Natural killer cell (primary cell): ENCODE results near the gene CLK1. TPM values are rescaled to one million over a fixed set of nuclear protein-coding genes. Genes with fewer than 3 reads are reported as not detected.
A peak's percentile ranks its signal among the peaks of the same experiment; 100 is the strongest.

ENCODE experiments used
- ATAC-seq, 3 donors: fragments of 150-1000 bp in 2 of 3; fragments of 200-7000 bp in 1 of 3; cut with Tn5 transposase; 1 replicate in 1 of 3; 2 replicates in 2 of 3; pipeline ENCODE4 v1.10.0; 2021; ENCODE audit warnings: mild to moderate bottlenecking in 2 of 3, moderate library complexity in 2 of 3
- DNase-seq, 2 donors: peaks; one replicate each; pipeline versions ENCODE4 v3.0.0 to v3.0.0-alpha.2; 2013 to 2021; ENCODE audit warnings: mixed read lengths in 1 of 2
- H3K27ac ChIP-seq: one replicate; pipeline ENCODE4 v1.5.1; 2013; ENCODE audit warnings: mild to moderate bottlenecking, low read length
- H3K27me3 ChIP-seq: one replicate; pipeline ENCODE4 v1.6.1; 2013; ENCODE audit warnings: low read length; ENCODE audit not compliant: control insufficient read depth, insufficient read depth
- H3K36me3 ChIP-seq: one replicate; pipeline ENCODE4 v1.6.1; 2013; ENCODE audit warnings: low read length; ENCODE audit not compliant: control insufficient read depth, insufficient read depth
- H3K4me1 ChIP-seq: one replicate; pipeline ENCODE4 v1.6.1; 2013; ENCODE audit warnings: low read length; ENCODE audit not compliant: control insufficient read depth, insufficient read depth
- H3K4me3 ChIP-seq: one replicate; pipeline ENCODE4 v1.5.1; 2013; ENCODE audit warnings: low read length
- H3K9me3 ChIP-seq: one replicate; pipeline ENCODE4 v1.6.1; 2013; ENCODE audit warnings: low read length; ENCODE audit not compliant: control insufficient read depth, insufficient read depth
- H3K27ac Mint-ChIP-seq, 2 donors: one replicate each; pipeline ENCODE4 v1.8.0; 2022; ENCODE audit warnings: mild to moderate bottlenecking in 2 of 2, mixed read lengths in 2 of 2, moderate library complexity in 1 of 2
- H3K27me3 Mint-ChIP-seq, 2 donors: one replicate each; pipeline ENCODE4 v1.8.0; 2022; ENCODE audit warnings: low read depth in 2 of 2, mixed read lengths in 2 of 2
- H3K36me3 Mint-ChIP-seq: one replicate; pipeline ENCODE4 v1.8.0; 2022; ENCODE audit warnings: mixed read lengths
- H3K4me1 Mint-ChIP-seq, 2 donors: one replicate each; pipeline ENCODE4 v1.8.0; 2022; ENCODE audit warnings: mixed read lengths in 2 of 2
- H3K4me3 Mint-ChIP-seq: one replicate; pipeline ENCODE4 v1.8.0; 2022; ENCODE audit warnings: mild to moderate bottlenecking, moderate library complexity, mixed read lengths
- H3K9me3 Mint-ChIP-seq, 2 donors: one replicate each; pipeline ENCODE4 v1.8.0; 2022; ENCODE audit warnings: mixed read lengths in 2 of 2
- WGBS: methylation state at CpG from one replicate; pipeline ENCODE4 v1.1.7; 2013; ENCODE audit warnings: missing lambda C conversion rate; ENCODE audit not compliant: insufficient coverage; 5-methylcytosine and 5-hydroxymethylcytosine counted together
- intact Hi-C: fragments of 100-400 bp; cut with micrococcal nuclease; formaldehyde crosslinking; loops from one replicate; pipeline ENCODE4 v1.14.2; 2022
- total RNA-seq, 4 donors: library from RNA; stranded (reverse); fragments of 120-200 nt in 1 of 4; gene quantifications; one replicate each; pipeline versions ENCODE4 v1.2.3 to v1.2.4, GENCODE V29; 2013 to 2022
- TF ChIP-seq, protein P1 (sequence below): fragments of 200-600 bp; IDR thresholded peaks from one replicate; pipeline ENCODE4 v1.8.0; 2022; ENCODE audit warnings: antibody characterized with exemption

The CLK1 gene
- total RNA-seq, 3 donors from 2014 or later (not counting 1 experiment from before 2014, with no cell fraction given), result 975 to 1,296 (median 1,070) TPM

- no peaks in the 10 kb centered on the region for H3K27me3 Mint-ChIP-seq
- H3K27me3 ChIP-seq, result no peaks in the 10 kb centered on the region
- H3K27ac ChIP-seq, result no peak overlapping the region
- no peak overlapping the region for H3K4me3 Mint-ChIP-seq
- H3K27ac Mint-ChIP-seq, result no peak overlapping the region
- H3K4me1 ChIP-seq, result no peaks in the 10 kb centered on the region
- no peak for ATAC-seq
- no peaks in the 10 kb centered on the region for H3K4me1 Mint-ChIP-seq
- TF ChIP-seq, protein P1, sequence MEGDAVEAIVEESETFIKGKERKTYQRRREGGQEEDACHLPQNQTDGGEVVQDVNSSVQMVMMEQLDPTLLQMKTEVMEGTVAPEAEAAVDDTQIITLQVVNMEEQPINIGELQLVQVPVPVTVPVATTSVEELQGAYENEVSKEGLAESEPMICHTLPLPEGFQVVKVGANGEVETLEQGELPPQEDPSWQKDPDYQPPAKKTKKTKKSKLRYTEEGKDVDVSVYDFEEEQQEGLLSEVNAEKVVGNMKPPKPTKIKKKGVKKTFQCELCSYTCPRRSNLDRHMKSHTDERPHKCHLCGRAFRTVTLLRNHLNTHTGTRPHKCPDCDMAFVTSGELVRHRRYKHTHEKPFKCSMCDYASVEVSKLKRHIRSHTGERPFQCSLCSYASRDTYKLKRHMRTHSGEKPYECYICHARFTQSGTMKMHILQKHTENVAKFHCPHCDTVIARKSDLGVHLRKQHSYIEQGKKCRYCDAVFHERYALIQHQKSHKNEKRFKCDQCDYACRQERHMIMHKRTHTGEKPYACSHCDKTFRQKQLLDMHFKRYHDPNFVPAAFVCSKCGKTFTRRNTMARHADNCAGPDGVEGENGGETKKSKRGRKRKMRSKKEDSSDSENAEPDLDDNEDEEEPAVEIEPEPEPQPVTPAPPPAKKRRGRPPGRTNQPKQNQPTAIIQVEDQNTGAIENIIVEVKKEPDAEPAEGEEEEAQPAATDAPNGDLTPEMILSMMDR, result no peak
- 94% methylated on average over 3 of the region's 3 CpGs for WGBS
- peaks cover 8% of the 10 kb centered on the region for H3K9me3 ChIP-seq
- no peak overlapping the region for H3K4me3 ChIP-seq
- DNase-seq, result no peak
- H3K36me3 Mint-ChIP-seq, result no peaks in the 10 kb centered on the region
- no peaks in the 10 kb centered on the region for H3K36me3 ChIP-seq
- intact Hi-C loops, result no loop called here
- no peaks in the 10 kb centered on the region for H3K9me3 Mint-ChIP-seq
Measured at GRCh38 chr2:200839513-200839912, 24.9 kb downstream of the CLK1 start.

DNA sequence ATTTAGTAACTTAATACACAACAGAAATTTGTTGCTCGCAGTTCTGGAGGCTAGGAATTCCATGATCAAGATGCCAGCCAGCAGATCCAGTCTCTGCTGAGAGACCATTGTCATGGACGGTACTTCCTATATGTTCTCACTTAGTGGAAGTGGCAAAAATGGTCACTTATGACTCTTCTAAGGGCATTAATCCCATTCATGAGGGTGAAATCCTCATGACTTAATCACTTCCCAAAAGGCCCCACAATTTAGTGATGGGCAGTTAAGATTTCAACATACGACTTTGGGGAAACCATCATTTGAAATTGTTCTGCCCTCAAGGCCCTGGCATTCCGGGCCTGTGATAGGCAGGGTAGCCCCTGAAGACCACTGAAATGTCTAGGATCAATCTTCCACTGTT is 29.8 kb downstream of the CLK1 start:
- DNase-seq (no peak), ATAC-seq (no peak)
- H3K36me3 ChIP-seq, result no peaks in the 10 kb centered on the region
- Mint-ChIP-seq H3K9me3 (no peaks in the 10 kb centered on the region), H3K27me3 (no peaks in the 10 kb centered on the region), H3K27ac (no peak overlapping the region), H3K4me1 (no peaks in the 10 kb centered on the region), H3K4me3 (no peak overlapping the region), H3K36me3 (no peaks in the 10 kb centered on the region)
- no peak overlapping the region for H3K27ac ChIP-seq
- intact Hi-C loops, result no loop called here
- peaks cover 8% of the 10 kb centered on the region for H3K9me3 ChIP-seq
- H3K4me1 ChIP-seq, result no peaks in the 10 kb centered on the region
- 96% methylated on average over 4 of the region's 4 CpGs for WGBS
- no peak overlapping the region for H3K4me3 ChIP-seq
- H3K27me3 ChIP-seq, result no peaks in the 10 kb centered on the region
- TF ChIP-seq, protein P1, result no peak

DNA sequence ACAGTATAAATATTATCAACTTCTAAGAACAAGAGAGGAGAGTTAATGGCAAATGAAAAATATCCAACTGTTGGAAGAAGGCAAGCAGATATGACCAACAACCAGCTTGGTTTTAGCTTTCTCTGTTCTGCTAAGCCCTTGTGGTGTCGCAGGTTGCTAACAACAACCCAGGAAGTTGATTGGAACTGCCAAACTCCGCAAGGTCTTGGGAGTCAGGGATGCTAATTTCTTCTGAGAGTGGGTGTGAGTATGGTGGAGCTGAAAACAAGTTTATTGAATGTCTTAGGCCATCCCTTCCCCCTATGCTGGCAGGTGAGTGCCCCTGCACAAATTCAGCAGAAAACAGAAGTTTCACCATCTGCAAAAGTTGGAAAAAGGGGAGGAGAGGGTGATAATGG is 35.2 kb downstream of the CLK1 start:
- Mint-ChIP-seq H3K9me3 (no peaks in the 10 kb centered on the region), H3K4me1 (peaks cover 0 to 5% of the 10 kb centered on the region in 2 donors), H3K4me3 (no peak overlapping the region), H3K27me3 (no peaks in the 10 kb centered on the region), H3K36me3 (no peaks in the 10 kb centered on the region), H3K27ac (peak overlapping the region; percentile 44 to 50)
- DNase-seq, result no peak
- TF ChIP-seq, protein P1, result no peak
- Histone ChIP-seq H3K4me1 (no peaks in the 10 kb centered on the region), H3K27me3 (no peaks in the 10 kb centered on the region), H3K36me3 (peaks cover 7% of the 10 kb centered on the region), H3K4me3 (no peak overlapping the region), H3K27ac (no peak overlapping the region), H3K9me3 (no peaks in the 10 kb centered on the region)
- intact Hi-C loops, result no loop called here
- WGBS, result 93% methylated on average over 2 of the region's 2 CpGs
- ATAC-seq, result no peak

DNA sequence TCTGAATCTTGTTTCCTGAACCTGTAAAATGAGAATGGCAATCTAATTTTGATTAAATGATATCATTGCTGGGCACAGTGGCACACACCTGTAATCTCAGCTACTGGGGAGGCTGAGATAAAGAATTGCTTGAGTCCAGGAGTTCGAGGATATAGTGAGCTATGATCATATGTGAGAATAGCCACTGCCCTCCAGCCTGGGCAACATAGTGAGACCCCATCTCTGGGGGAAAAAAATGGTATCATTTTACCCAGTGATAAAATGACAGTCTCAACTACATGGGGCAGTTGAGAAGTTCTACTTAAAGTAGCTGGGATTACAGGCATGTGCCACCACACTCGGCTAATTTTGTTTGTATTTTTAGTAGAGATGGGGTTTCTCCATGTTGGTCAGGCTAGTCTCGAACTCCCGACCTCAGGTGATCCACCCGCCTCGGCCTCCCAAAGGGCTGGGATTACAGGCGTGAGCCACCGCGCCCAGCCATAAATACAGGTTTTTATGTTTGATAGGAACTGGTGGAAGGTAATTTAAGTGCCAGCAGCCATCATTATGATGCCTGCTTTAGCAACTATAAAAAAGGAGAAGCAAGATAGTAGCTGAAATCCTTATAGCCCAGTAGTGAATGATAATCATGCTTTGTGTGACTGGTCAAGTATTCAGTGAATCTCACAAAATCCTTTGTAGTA is 35.7 kb downstream of the CLK1 start:
- H3K36me3 Mint-ChIP-seq, result no peaks in the 10 kb centered on the region
- Histone ChIP-seq H3K27me3 (no peaks in the 10 kb centered on the region), H3K4me1 (no peaks in the 10 kb centered on the region), H3K36me3 (peaks cover 9% of the 10 kb centered on the region), H3K9me3 (no peaks in the 10 kb centered on the region), H3K4me3 (no peak overlapping the region), H3K27ac (no peak overlapping the region)
- intact Hi-C loops, result no loop called here
- H3K27ac Mint-ChIP-seq, result peak overlapping the region; percentile 50 to 65
- no peak overlapping the region for H3K4me3 Mint-ChIP-seq
- H3K4me1 Mint-ChIP-seq, result peaks cover 0 to 5% of the 10 kb centered on the region in 2 donors
- WGBS, result 97% methylated on average over 9 of the region's 9 CpGs
- no peaks in the 10 kb centered on the region for H3K27me3 Mint-ChIP-seq
- ATAC-seq (peak in 1 of 3 donors; percentile 16), DNase-seq (no peak)
- TF ChIP-seq, protein P1, result no peak
- H3K9me3 Mint-ChIP-seq, result no peaks in the 10 kb centered on the region
